Small intestine (tissue), 7 donors: ENCODE data around the gene DCAF11. TPM values are rescaled to one million over a fixed set of nuclear protein-coding genes. Genes with fewer than 3 reads are reported as not detected.

Experiments used
- DNase-seq, 2 donors: peaks; one replicate each; pipeline versions ENCODE4 v3.0.0 to v3.0.0-alpha.2; 2013
- FAIRE-seq: peaks from 2 replicates; lab custom pipeline; 2012; peaks lifted over from hg19 to GRCh38; lab: Jason Lieb, UNC
- H3K27ac ChIP-seq, 3 donors: one replicate each; pipeline ENCODE4 v1.5.1; 2013; ENCODE audit warnings: low read length in 2 of 3, mild to moderate bottlenecking in 2 of 3, control low read depth in 1 of 3, inconsistent platforms in 1 of 3, low read depth in 1 of 3, moderate library complexity in 1 of 3
- H3K27me3 ChIP-seq, 3 donors: one replicate each; pipeline ENCODE4 v1.6.1; 2013; ENCODE audit warnings: low read length in 3 of 3, inconsistent platforms in 1 of 3; ENCODE audit not compliant: control insufficient read depth in 3 of 3, insufficient read depth in 3 of 3
- H3K36me3 ChIP-seq, 3 donors: one replicate each; pipeline ENCODE4 v1.6.1; 2013; ENCODE audit warnings: low read length in 3 of 3, inconsistent platforms in 1 of 3, low read depth in 1 of 3, mild to moderate bottlenecking in 1 of 3, moderate library complexity in 1 of 3; ENCODE audit not compliant: control insufficient read depth in 3 of 3, insufficient read depth in 2 of 3
- H3K4me1 ChIP-seq, 3 donors: one replicate each; pipeline ENCODE4 v1.6.1; 2013; ENCODE audit warnings: low read length in 2 of 3, inconsistent platforms in 1 of 3, low read depth in 1 of 3, mild to moderate bottlenecking in 1 of 3, moderate library complexity in 1 of 3; ENCODE audit not compliant: control insufficient read depth in 3 of 3, insufficient read depth in 2 of 3
- H3K4me3 ChIP-seq, 3 donors: one replicate each; pipeline ENCODE4 v1.5.1; 2013; ENCODE audit warnings: low read length in 3 of 3, control low read depth in 1 of 3, inconsistent platforms in 1 of 3, low read depth in 1 of 3, mild to moderate bottlenecking in 1 of 3, moderate library complexity in 1 of 3
- H3K9me3 ChIP-seq, 2 donors: one replicate each; pipeline ENCODE4 v1.6.1; 2013; ENCODE audit warnings: low read depth in 1 of 2, low read length in 1 of 2; ENCODE audit not compliant: control insufficient read depth in 2 of 2, insufficient read depth in 1 of 2
- WGBS, 3 donors: extraction: QIAGEN DNeasy Blood & Tissue Kit; methylation state at CpG; one replicate each; pipeline ENCODE4 v1.1.7; 2013; 5-methylcytosine and 5-hydroxymethylcytosine counted together
- polyA plus RNA-seq, 4 donors: library from polyadenylated mRNA; stranded (reverse) in 3 of 4; unstranded in 1 of 4; fragments of 200-250 nt in 3 of 4; fragments of 120-200 nt in 1 of 4; gene quantifications; one replicate each; pipeline versions ENCODE4 v1.2.1 to v1.2.3, GENCODE V29; 2013
- donor health status: healthy with polysubstance abuse.
- donor health status: control.
- donor health status: control.
- donor health status: Bipolar disorder and iron deficiency.
- donor health status: healthy.

Gene DCAF11
- polyA plus RNA-seq, 4 donors, result 72.1 to 122 (median 93.3) TPM

DNA sequence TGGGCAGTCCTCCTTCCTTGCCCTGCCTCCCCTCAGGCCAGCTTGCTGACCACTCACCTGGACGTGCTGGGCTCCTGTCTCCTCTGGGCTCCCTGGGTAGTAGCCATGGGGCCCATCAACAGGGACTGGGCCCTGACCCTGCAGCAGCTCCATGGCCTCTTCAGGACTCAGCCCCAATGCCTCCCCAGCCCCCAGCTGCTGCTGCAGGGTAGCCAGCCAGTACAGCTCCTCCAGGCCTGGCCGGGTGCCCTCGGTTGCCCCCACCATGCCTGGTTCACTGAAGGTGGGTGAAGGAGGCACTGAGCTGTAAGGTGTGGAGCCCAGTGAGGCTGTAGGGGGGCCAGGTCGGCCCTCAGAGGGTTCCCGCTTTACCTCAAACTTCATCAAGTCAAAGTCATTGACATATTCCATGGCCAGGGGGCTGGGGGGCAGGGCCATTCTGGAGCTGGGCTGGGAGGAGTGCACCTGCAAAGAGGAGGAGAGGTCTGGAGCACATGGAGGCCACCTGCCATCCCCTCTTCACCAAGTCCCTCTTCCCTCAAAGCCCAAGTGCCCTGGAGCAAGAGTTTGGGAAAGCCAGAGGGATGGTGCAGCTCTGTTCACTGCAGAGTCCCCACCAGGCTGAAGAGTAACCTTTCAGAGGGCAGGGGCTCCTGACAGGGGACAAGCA lies 32.0 kb upstream of the DCAF11 start:
- DNase-seq, result no peak
- no peaks in the 10 kb centered on the region for H3K9me3 ChIP-seq
- no peak for FAIRE-seq

DNA sequence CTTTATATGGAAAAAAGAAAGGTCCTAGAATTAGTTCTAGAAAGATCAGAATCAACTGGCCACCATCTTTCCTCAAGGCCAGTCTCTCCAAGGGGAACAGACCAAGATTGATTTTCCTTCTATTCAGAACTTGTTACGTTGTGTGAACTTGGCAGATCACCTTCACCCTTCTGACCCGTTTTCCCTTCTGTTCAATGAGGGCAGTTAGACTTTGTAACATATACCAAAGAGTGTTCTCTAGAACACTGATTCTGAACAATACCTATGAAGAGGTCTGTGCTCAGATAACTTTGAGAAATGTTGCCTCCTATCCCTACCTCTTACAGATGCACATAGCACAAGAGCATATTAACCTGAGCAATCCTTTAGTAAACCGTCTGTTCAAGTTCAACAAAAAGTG lies 31.1 kb upstream of the DCAF11 start:
- H3K36me3 ChIP-seq, result peaks cover 0 to 3% (median 0%) of the 10 kb centered on the region in 3 donors

More for the DNA sequence above, 32.0 kb upstream of the DCAF11 start:
- Histone ChIP-seq H3K27ac (no peak overlapping the region), H3K36me3 (no peaks in the 10 kb centered on the region), H3K4me3 (no peak overlapping the region), H3K27me3 (no peaks in the 10 kb centered on the region), H3K4me1 (peaks cover 0 to 15% (median 9%) of the 10 kb centered on the region in 3 donors)
- 91 to 95% (median 93%) methylated on average over 5 of the region's 5 CpGs for WGBS, 3 donors

DNA sequence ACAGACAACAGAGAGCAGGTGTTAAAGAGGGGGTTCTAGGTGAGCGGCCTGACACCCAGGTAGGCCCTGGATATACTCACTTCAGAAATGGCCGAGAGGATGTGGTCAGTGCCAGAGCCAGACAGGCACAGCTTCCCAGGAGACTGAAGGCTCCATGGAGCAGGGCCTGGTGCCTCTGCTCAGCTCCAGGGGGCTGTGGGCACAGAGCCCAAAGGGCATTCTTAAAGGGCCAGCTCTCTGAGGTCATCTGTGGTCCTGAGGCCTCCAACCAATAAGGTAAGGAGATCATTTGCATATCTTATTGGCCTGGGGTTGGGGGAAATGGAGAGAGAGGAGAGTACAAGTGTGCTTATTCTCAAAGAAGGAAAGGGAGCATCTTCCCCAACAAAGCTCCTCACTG lies 30.1 kb upstream of the DCAF11 start:
- no peaks in the 10 kb centered on the region for H3K27me3 ChIP-seq
- H3K27ac ChIP-seq, result no peak overlapping the region
- H3K4me1 ChIP-seq, result peaks cover 0 to 15% (median 9%) of the 10 kb centered on the region in 3 donors
- H3K9me3 ChIP-seq, result no peaks in the 10 kb centered on the region
- 93 to 97% (median 97%) methylated on average over 2 of the region's 2 CpGs for WGBS, 3 donors
- no peak overlapping the region for H3K4me3 ChIP-seq
- FAIRE-seq (no peak), DNase-seq (no peak)
- H3K36me3 ChIP-seq, result peaks cover 0 to 3% (median 0%) of the 10 kb centered on the region in 3 donors

More for the DNA sequence above, 31.1 kb upstream of the DCAF11 start:
- H3K27me3 ChIP-seq, result no peaks in the 10 kb centered on the region
- no peak overlapping the region for H3K27ac ChIP-seq
- no peak overlapping the region for H3K4me3 ChIP-seq
- DNase-seq (peak in 1 of 2 donors; percentile 39), FAIRE-seq (no peak)
- no peaks in the 10 kb centered on the region for H3K9me3 ChIP-seq
- peaks cover 0 to 15% (median 9%) of the 10 kb centered on the region in 3 donors for H3K4me1 ChIP-seq
- WGBS, 3 donors, result 44 to 80% (median 59%) methylated on average over 3 of the region's 3 CpGs

DNA sequence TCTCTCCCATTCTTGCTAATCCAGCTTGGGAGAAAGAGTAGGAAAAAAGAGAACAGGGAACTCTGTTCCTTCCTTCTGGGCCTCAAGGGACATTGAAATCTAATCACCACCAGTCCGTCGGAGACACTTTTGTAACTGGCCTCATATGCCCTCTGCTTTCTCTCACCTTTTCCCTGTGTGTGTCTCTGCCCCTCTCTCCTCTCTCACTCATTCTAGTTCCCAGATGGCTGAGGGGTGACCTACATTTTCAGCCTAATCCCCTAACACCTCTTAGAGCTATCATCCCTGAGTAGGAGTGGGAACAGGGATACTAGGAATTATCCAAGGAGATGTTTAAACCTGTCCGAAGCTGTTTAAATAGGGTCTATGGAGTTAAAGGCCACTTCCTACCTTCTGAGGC lies 29.4 kb upstream of the DCAF11 start:
- no peak for DNase-seq
- H3K4me1 ChIP-seq, result peaks cover 0 to 15% (median 9%) of the 10 kb centered on the region in 3 donors
- 91 to 100% (median 98%) methylated on average over 3 of the region's 3 CpGs for WGBS, 3 donors
- no peak overlapping the region for H3K27ac ChIP-seq
- FAIRE-seq, result no peak
- peaks cover 0 to 3% (median 0%) of the 10 kb centered on the region in 3 donors for H3K36me3 ChIP-seq
- H3K9me3 ChIP-seq, result no peaks in the 10 kb centered on the region
- H3K4me3 ChIP-seq, result no peak overlapping the region
- H3K27me3 ChIP-seq, result no peaks in the 10 kb centered on the region

DNA sequence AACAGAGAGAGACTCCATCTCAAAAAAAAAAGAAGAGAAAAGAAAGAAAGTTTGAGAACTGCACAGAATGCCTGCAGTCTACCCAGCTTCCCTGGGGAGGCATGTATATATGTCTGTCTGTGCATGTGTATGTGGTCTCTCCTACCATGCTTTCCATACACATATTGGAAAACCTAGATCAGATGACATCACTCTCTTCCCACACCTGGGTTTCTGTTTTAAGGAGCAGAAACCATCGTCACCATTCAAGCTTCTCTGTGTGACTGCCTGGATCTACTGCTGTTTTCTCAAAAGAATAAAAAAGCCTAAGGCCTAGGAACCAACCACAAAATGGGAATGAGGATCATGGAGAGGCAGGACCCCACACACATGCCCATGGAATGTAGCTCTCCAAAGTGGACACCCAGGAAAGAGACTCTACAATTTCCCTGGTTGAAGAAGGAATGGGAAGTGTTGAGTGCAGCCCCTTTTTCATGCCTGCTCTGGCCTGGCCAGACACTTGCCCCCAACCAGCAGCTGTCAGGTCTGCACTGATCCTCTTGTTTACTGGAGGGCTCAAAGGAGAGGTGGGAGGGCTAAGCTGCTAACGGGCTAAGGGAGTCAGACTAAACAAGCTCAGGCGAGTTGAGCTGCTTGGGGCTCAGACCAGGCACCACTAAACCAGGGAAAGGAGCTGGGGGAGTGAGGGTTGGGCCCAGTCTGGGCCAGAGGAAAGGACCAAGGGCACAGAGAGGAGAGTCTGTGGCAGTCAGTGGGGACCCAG lies 28.2 kb upstream of the DCAF11 start:
- Histone ChIP-seq H3K9me3 (no peaks in the 10 kb centered on the region), H3K4me1 (peaks cover 0 to 17% (median 6%) of the 10 kb centered on the region in 3 donors), H3K36me3 (peaks cover 0 to 3% (median 0%) of the 10 kb centered on the region in 3 donors), H3K27ac (no peak overlapping the region), H3K27me3 (no peaks in the 10 kb centered on the region), H3K4me3 (no peak overlapping the region)
- DNase-seq (no peak), FAIRE-seq (no peak)
- WGBS, 3 donors, result 75 to 89% (median 85%) methylated on average over 3 of the region's 3 CpGs

DNA sequence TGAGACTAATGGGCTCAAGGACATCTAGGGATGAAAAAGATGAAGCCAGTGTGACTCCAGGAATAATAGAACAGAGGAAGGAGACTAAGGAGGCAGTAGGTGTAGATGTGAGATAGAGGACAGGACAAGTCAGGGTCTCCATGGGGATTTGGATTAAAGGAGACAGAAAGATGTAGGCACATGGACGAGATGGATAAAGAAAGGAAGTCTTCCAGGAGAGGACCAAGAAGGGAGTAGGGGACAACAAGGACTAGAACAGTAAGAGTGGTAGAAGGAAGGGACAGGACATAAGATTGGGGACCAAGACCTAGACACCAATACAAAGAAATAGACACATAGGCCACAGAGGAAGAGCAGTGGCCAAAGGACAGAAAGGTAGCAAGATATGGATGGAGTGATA lies 27.6 kb upstream of the DCAF11 start:
- FAIRE-seq (no peak), DNase-seq (no peak)
- peaks cover 0 to 3% (median 0%) of the 10 kb centered on the region in 3 donors for H3K36me3 ChIP-seq
- no peaks in the 10 kb centered on the region for H3K9me3 ChIP-seq
- H3K27me3 ChIP-seq, result no peaks in the 10 kb centered on the region
- H3K27ac ChIP-seq, result no peak overlapping the region
- WGBS, 3 donors, result 88 to 91% (median 90%) methylated on average over 1 of the region's 1 CpG
- H3K4me3 ChIP-seq, result no peak overlapping the region
- peaks cover 0 to 20% (median 5%) of the 10 kb centered on the region in 3 donors for H3K4me1 ChIP-seq

DNA sequence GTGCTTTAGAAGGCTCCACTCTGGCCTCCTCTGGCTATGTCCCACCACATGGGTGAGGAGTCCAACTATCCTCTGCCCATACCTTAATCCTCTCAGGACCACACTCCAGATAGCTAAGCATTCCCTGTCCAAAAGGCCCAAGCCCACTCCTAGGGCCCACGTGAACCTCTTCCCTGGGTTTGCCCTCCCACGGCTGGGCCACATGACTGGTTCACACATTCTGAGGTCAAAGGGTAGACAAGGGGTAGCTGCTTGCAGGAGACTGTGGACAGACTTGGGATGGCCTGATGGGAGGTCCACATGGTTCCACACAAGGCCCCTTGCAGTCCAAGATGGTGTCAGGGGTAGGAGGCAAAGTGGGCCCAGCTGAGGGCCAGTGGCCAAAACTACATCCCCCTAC lies 26.5 kb upstream of the DCAF11 start:
- DNase-seq (no peak), FAIRE-seq (no peak)
- Histone ChIP-seq H3K4me1 (peaks cover 0 to 27% (median 6%) of the 10 kb centered on the region in 3 donors), H3K36me3 (peaks cover 0 to 3% (median 0%) of the 10 kb centered on the region in 3 donors), H3K27me3 (no peaks in the 10 kb centered on the region), H3K9me3 (no peaks in the 10 kb centered on the region), H3K27ac (no peak overlapping the region), H3K4me3 (no peak overlapping the region)
- 78 to 85% (median 81%) methylated on average over 2 of the region's 2 CpGs for WGBS, 3 donors

DNA sequence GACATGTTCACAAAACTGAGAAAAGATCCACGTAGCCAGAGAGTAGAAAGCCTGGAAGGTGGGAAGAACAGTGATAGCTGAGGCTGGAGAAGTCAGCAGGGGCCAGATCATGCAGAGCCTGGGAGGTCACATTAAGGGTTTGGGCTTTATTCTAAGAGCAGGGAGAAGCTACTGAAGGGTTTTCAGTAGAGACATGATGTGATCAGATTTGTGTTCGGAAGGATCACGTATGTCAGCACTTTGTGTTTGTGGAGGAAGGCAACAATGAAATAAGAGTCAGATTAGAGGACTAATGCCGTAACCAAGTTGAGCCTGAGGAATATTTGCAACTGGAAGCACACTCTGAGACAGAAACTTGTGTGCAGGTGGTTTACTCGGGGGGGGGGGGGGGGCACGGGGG lies 24.7 kb upstream of the DCAF11 start:
- H3K27me3 ChIP-seq, result no peaks in the 10 kb centered on the region
- no peak overlapping the region for H3K4me3 ChIP-seq
- DNase-seq, result no peak
- WGBS, 3 donors, result 80 to 86% (median 85%) methylated on average over 5 to 6 of the region's 6 CpGs
- no peaks in the 10 kb centered on the region for H3K9me3 ChIP-seq
- H3K27ac ChIP-seq, result no peak overlapping the region
- peaks cover 6 to 34% (median 6%) of the 10 kb centered on the region in 3 donors for H3K4me1 ChIP-seq
- peaks cover 0 to 4% (median 0%) of the 10 kb centered on the region in 3 donors for H3K36me3 ChIP-seq
- no peak for FAIRE-seq
